ENCODE measurements around the gene CHST7.

DNA sequence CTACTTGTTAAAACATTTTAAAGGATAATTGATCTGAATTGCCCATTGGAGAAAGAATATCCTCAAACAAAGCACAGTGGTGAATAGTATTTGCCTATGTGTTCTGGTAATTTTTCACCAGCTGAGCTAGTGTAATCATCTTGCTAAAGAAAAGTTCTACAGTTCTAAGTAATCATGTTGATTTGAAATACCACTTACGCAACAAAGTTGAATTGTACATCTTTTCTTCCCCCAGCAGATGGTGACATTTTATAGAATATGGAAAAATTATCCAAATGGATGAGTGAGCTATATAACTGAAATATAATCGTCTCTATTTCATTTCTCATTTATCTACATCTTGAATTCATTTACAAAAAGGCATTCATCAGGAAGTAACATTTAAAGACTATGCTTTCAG, 18.6 kb upstream of the CHST7 start:
- no peak for TF ChIP-seq FOXK2 (IDR thresholded peaks at IDR 0.05)
- TF ChIP-seq HDAC6 (IDR thresholded peaks at IDR 0.05; ENCODE audit: low read depth, low read length), result no peak
- TF ChIP-seq, protein P1, sequence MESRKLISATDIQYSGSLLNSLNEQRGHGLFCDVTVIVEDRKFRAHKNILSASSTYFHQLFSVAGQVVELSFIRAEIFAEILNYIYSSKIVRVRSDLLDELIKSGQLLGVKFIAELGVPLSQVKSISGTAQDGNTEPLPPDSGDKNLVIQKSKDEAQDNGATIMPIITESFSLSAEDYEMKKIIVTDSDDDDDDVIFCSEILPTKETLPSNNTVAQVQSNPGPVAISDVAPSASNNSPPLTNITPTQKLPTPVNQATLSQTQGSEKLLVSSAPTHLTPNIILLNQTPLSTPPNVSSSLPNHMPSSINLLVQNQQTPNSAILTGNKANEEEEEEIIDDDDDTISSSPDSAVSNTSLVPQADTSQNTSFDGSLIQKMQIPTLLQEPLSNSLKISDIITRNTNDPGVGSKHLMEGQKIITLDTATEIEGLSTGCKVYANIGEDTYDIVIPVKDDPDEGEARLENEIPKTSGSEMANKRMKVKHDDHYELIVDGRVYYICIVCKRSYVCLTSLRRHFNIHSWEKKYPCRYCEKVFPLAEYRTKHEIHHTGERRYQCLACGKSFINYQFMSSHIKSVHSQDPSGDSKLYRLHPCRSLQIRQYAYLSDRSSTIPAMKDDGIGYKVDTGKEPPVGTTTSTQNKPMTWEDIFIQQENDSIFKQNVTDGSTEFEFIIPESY (CRISPR knock-in tag; IDR thresholded peaks at IDR 0.05), result no peak
- no peak for TF ChIP-seq KLF16 (CRISPR knock-in tag; IDR thresholded peaks at IDR 0.05)

Measured in HepG2 (cell line).